GM18505 (cell line): Measurements from ENCODE around the gene RPS21.

ENCODE experiments used
- ATAC-seq: cut with Tn5 transposase; IDR thresholded peaks from one replicate; pipeline ENCODE4 v1.9.1; 2021; ENCODE audit not compliant: unreplicated experiment
- POLR2A ChIP-seq: IDR thresholded peaks from 4 replicates; pipeline ENCODE4 v1.6.1; 2011; ENCODE audit warnings: borderline replicate concordance; ENCODE audit not compliant: insufficient read depth, insufficient read length; ENCODE audit errors: extremely low read depth

RPS21 gene

DNA sequence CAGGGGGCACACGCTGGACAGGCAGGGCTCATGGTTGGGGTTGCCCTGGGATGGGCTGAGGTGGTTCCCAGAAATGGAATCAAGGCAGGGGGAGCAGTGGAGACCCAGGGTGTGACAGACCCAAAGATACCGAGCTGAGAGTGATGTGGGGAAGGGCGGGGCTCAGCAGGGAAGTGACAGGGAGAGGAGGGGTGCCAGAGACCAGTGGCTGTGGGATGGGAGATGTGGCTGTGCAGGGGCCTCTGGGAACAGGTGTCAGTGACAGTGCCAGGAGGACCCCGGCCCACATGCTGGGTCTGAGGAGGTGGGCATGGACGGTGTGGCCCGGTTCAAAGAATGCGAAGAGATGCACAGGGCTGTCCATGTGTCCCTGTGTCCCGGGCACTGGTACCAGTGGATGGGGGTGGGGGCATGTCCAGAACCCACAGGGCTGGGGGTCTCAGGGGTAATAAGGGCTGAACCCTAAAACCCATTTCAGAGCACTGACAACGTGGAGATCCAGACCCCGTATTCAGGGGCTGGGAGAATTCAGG is 19.1 kb downstream of the RPS21 start:
- no peak for TF ChIP-seq POLR2A
- ATAC-seq: no peak

DNA sequence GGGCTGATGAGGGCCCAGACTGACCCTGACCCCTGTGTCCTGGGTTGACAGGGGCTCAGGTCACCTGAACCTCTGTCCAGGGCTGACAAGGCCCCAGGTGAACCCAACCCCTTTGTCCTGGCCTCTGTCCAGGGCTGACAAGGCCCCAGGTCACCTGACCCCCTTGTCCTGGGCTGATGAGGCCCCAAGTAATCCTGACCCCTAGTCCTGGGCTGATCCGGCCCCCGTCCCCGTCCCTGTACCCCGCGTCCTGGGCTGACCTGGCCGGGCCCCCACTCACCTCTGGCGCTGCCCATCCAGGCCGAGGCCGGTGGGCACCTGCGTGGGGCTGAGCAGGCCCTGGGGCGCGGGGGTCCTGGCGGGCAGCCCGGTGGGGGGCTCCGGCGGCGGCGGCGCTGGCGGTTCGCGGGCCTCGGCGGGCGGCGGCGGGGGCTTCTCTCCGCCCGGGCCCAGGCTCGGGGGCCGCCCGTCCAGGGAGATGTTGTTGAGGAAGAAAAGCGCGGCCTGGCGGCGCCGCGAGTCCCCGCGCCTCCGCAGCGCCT is 19.8 kb downstream of the RPS21 start:
- peak; percentile 13 for ATAC-seq
- no peak for TF ChIP-seq POLR2A

DNA sequence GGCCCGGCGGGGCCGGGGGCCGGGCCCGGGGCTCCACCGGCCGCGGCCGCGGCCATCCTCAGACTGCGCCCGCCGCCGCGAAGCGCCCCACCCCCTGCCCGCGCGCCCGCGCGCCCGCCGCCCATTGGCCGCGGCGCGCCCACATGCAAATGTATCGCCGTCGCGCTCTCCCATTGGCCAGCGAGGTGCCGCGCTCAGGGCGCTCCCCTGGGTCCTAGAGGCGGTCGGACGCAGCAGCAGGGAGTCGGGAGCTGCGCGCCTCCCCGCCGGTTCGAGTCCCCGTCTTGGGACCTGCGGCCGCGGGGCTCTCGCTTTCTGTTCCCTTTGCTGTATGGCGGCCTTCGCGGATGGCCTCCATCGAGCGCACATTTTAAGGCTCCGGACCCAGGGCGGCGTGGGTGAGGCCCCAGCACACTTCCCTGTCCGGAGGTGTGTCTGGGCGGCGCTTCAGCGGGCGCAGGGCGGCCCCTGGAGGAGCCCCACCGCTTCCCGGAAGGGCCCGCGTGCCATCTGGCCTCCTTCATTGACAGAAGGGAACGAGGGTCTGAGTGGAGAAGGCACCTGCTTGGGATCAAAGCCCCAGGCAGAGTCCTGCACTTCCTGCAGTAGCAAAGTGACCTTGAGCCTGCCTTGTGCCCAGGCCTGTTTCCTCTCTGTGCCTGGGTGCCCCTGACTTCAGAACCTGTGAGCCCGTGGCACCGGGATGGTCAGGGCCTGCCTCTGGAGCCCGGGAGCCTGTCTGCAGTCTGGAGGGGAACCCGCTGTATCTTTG is 20.5 kb downstream of the RPS21 start, which contains the start of gene CABLES2:
Gene CABLES2, minus strand, starts transcription at position 65 of the 772 bp plus-strand sequence. Its CDS starts 9 bp downstream, at position 56.
- ATAC-seq: peak; percentile 73
- TF ChIP-seq POLR2A: peak; percentile 59

DNA sequence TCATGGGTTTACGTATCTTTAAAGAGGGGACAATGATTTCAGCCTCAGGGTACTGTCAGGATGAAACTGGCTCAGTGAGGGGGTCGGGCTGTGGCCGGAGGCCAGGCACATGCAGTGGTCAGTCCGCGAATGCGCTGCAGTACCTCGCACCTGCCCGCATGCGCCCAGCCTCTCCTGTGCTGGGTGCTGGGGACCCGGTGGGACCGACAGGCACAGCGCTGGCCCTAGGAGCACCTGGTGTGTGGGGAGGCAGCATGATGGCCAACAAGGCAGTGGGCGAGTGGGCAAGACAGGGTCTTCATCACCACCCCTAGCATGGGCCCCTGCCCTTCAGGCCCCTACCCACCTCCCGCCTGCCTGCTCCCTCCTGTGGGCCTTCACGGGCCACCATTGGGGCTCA is 21.2 kb downstream of the RPS21 start:
- TF ChIP-seq POLR2A: no peak
- ATAC-seq: no peak

DNA sequence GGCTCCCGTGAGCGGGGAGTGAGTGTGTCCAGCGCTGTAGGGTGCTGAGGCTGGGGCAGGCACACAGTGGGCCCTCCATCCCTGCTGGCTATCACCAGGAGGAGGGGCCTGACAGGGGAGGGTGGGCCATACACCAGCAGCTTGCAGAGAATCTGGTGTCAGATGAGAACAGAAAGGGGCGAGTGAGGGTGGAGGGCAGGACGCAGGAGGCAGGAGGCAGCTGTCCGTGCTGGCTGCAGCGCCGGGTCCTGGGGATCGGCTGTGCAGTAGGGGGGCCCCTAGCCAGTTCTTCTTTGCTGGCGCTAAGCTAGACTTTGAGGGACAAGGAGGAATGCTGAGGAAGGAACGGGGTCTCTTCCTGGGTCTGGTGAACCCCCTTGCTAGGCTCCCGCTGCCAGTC is 21.7 kb downstream of the RPS21 start:
- no peak for TF ChIP-seq POLR2A
- no peak for ATAC-seq

DNA sequence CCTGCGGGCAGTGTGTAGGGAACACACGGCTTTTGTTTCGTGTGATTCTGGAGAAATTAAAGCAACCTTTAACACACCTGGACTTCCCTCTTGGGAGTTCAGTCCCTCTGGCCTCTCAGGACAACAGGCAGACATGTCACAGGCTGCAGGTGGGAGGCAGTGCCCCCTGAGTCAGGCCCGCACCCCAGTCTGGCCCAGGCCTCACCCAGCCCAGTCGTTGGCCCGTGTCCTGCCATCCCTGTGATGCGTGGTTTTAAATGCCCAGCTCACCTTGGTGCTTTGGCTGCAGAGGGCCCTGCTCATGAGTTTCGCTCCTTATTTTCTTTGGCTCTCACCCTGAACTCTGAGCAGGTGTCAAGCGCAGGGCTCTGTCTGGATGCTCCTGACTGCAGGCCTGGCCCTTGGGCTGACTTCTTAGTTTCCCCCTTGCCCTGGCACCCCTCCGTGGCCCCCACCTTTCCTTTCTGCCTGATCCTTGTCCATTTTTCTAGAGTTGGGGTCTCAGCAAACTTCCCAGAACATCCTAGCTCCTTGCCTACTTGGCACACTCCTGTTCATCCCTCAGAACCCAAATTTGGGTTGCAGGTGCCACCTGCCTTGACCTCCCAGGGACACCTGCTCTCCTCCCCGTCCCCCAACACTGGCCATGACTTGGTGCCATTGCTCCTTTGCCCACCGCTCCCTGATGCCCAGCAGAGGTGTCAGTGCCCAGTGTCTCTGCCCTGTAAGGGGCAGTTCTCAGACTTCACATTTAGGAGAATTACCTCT is 22.4 kb downstream of the RPS21 start:
- no peak for ATAC-seq
- TF ChIP-seq POLR2A: no peak

DNA sequence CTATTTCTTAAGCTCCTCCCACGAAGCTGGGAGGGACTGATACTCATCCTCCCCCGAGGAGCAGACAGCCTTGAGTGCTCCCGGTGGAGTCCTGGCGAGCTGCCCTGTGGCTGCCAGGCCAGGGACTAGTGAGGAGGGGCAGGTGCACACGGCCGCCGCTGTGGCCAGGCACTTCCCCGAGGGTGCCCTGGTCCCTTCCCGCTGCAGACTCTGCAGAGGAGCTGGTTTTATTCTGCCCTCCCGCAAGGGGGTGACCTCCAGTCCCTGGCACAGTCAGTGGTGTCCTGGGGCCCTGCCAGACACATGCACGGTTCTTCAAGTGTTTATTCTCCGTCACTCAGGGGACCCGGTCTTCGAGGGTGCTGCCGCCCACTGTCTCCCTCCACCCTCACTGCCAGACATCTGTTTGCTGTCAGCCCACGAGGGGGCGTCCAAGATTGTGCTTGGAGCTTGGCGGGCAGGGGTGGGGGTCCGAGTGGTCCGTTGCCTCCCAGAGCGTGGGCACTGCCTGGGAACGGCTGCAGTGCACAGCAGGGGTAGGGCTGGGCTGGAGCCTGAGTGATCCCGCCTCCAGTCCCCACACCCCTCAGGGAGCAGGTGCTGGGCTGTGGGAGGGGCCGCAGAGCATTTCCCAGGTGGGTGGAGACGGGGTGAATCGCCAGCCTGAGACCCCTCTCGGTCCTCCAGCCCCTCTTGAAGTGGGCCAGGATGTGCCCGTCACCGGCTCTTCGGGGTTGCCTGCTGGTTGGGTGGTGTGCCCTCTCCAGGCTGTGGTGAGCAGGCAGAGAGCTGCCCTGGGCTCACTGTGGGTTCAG is 23.2 kb downstream of the RPS21 start:
- TF ChIP-seq POLR2A: no peak
- no peak for ATAC-seq

DNA sequence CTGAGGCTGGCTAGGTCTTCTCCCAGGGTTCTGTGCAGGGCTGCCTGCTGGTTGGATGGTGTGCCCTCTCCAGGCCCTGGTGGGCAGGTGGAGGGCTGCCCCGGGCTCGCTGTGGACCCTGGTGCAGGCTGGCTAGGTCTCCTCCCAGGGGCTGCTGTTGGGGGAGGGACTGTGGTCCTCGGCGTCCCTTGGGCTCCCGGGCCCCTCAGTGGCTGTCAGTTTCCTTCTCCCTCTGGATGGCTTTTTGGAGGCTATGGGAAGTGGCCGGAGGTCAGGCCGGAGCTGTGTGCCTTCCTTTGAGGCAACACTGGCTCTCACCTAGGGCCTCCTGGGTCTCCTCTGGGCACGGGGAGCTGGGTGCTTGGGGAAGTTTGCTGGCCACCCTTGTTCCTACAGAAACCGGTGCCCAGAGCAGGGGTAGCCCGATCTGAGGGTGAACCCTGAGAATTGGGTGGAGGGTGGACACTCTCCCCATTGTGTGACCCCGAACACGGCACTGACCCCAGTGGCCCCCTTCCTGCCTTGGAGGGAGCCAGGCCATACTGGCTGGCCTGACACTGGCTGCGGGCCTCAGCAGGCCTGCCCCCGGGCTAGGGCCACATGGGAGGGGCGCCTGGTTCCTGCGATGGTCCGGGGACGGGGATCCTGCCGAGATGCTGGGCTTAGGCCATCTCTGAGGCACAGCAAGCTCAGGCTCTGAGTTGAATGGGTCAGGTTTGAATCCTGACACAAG is 24.0 kb downstream of the RPS21 start:
- no peak for ATAC-seq
- no peak for TF ChIP-seq POLR2A

DNA sequence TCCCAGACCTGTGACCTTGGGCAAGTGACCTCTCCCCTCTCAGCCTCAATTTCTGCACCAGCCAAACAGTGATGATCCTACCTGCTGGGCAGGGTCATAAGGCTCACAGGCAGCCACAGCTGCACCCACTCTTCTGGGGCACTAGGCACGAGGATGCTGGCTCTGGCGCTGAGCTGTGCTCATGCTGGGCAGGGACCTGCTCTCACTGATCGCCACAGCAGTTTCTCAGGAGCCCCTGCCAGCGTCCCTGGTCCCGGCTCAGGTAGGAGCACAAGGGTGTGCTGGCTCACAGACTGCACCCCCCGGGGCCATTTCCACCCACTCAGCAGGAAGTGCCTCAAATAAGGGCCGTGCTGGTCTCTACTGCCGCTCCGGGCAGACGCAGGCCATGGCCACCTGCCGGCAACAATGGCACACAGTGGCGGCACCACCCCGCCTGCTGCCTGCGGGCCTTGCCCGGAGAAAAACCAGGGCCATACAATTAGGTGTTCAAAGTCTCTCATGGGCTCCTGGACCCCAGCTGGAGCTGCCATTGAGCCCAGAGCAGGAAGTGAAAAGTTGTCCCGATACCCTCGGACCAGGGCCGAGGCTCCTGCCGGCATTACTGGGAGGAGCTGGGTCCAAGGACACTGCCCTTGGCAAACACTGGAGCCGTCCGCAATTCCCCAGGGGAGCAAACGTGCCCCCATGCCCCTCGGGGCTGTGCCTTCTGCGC is 24.7 kb downstream of the RPS21 start:
- no peak for TF ChIP-seq POLR2A
- no peak for ATAC-seq

DNA sequence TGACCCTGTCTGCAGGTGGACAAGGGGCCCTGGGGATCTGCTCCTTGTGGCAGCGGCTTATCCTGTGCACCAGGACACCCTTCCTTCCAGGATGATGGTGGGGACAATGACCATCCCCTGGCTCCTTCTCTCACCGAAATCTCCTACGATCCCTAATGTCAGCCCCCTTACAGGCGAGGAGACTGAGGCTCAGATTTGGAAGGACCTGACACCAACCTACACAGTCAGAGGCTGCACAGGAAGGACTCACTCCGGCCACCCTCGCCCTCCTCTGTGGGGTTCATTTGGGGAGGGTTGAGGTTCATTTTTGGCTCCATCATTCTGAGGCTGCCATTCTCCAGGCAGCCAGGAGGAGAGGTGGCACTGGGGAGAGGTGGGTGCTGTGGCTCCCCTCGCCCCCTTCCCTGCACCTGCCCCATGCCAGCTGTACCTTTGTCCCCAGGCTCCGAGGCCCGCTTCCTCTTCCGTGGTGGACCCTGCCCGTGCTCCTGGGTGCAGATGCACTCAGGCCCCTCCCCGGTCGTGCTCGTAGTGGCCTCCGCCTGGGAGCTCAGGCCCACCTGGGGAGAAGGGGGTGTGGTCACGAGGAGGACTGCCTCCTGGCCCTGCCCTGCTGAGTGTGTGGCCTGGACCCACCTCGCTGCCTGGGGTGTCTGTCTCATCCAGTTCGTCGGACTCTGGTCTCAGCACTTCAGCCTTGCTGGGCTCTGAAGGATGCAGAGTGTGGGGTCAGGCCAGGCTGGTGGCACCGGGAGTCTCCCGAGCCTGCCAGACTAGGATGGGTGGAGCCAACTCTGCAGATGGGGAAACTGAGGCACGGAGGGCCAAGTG is 25.5 kb downstream of the RPS21 start:
- no peak for ATAC-seq
- TF ChIP-seq POLR2A: no peak

DNA sequence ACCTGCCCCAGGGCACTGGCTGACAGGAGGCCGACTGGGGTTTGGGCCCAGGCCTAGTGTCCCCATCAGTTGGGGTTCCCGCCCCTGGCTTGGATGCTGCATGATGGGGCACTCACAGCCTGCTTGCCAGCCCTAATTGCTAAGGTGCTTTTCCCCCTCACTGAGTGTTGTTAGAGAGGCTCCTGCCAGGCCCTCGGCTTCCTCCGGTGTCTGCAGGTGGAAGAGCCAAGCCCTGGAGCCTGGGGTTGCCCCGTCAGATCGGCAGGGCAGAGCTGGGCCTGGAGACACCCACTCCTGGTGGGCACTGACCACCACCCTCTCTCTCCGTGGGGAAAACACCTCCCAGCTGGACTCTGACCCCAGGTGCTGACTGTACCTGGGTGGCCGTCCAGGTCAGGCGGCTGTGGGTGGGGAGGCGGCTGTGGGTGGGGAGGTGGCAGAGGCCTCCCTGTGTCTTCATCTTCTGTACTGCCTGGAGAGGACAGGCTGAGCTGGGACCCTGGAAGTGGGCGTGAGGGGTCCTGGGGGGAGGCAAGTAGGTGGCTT is 26.2 kb downstream of the RPS21 start:
- TF ChIP-seq POLR2A: no peak
- ATAC-seq: no peak

DNA sequence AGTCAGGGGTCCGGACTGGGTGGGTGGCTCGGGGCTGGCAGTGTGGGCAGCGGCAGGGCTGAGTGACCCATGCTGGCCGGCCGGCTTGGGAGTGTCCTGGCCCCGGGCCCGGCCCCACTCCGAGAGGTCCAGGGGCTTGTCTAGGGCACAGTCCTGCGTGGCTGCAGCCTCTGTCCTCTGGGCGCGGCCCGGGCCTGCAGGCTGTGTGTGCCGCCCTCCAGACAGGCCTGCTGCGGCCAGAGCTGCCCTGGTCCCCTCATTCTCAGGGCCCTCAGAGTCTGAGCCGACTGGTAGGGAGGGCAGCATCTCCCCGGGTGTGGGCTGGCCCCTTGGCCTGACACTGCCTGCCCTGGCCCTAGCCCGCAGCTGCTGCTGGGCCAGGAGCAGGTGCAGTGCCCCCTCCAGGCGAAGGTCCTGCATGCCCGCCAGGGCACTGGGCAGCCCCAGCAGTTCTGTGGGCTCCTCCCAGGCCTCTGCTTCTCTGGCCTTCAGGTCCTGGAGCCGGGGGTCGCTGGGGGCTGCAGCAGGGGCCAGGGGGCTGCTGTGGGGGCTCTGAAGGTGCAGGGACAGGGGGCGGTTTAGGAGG is 27.1 kb downstream of the RPS21 start:
- ATAC-seq: no peak
- TF ChIP-seq POLR2A: no peak
